Activated CD4-positive, alpha-beta memory T cell treated with anti-CD3 and anti-CD28 coated beads for 36 hours (primary cell): ENCODE measurements around the gene ZNRF3. TPM values are rescaled to one million over a fixed set of nuclear protein-coding genes. Genes with fewer than 3 reads are reported as not detected.

Experiments
- CTCF ChIA-PET: fragments of 350-600 bp; sonication (Branson Sonifier 250); formaldehyde crosslinking; loops from one replicate; lab custom pipeline; 2021; ENCODE audit warnings: antibody characterized with exemption, inconsistent platforms; lab: Charles Lee
- POLR2A ChIA-PET: fragments of 350-600 bp; sonication (Branson Sonifier 250); formaldehyde crosslinking; loops from one replicate; lab custom pipeline; 2021; ENCODE audit warnings: antibody characterized with exemption; lab: Charles Lee
- DNase-seq: peaks from one replicate; pipeline ENCODE4 v3.0.0-alpha.2; 2020
- H3K27ac Mint-ChIP-seq: one replicate; pipeline ENCODE4 v1.8.0; 2021; ENCODE audit warnings: mixed read lengths
- H3K27me3 Mint-ChIP-seq: one replicate; pipeline ENCODE4 v1.8.0; 2021; ENCODE audit warnings: mixed read lengths
- H3K36me3 Mint-ChIP-seq: one replicate; pipeline ENCODE4 v1.8.0; 2021; ENCODE audit warnings: mixed read lengths
- H3K4me1 Mint-ChIP-seq: one replicate; pipeline ENCODE4 v1.8.0; 2021; ENCODE audit warnings: low read depth, mixed read lengths
- H3K4me3 Mint-ChIP-seq: one replicate; pipeline ENCODE4 v1.8.0; 2021; ENCODE audit warnings: mild to moderate bottlenecking, mixed read lengths
- H3K9me3 Mint-ChIP-seq: one replicate; pipeline ENCODE4 v1.8.0; 2021; ENCODE audit warnings: mixed read lengths
- intact Hi-C: fragments of 100-400 bp; cut with micrococcal nuclease; formaldehyde crosslinking; loops from one replicate; pipeline ENCODE4 v1.15.1; 2023
- total RNA-seq, 2 experiments: library from RNA; stranded (reverse); gene quantifications; one replicate each; pipeline ENCODE4 v1.2.3, GENCODE V29; 2021

The ZNRF3 gene
- total RNA-seq, 2 experiments from 2014 or later: 1.3 to 1.5 TPM

DNA sequence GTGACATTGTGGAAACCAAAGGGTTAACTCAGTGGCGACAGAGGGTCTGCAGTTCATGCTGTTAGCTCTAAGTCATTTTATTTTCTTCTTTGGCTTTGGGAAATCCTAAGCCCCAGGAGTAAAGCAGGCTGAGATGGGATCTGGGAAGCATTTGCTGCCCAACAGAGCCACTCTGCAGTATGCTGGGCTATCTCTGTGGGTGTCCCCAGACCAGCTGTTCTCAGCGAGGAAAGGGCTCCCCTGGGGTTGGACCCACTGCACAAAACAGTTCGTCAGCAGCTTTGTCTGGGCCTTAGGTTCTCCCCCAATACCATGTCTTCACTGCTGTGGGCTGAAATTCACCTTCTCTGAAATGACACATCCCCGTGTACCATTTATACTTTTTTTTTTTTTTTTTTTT, 223.5 kb downstream of the ZNRF3 start:
- H3K27ac Mint-ChIP-seq: no peak overlapping the region
- H3K36me3 Mint-ChIP-seq: no peaks in the 10 kb centered on the region
- H3K4me1 Mint-ChIP-seq: no peaks in the 10 kb centered on the region
- DNase-seq: no peak
- ChIA-PET POLR2A (no interaction called here), CTCF (no interaction called here)
- intact Hi-C loops: no loop called here
- no peaks in the 10 kb centered on the region for H3K9me3 Mint-ChIP-seq
- H3K27me3 Mint-ChIP-seq: peaks cover 10% of the 10 kb centered on the region
- H3K4me3 Mint-ChIP-seq: no peak overlapping the region

Other genes with a start within 250 kb of the ZNRF3 start
- under 1 TPM; 0.59 to 0.80 TPM for gene TTC28, start 203.7 kb upstream of the ZNRF3 start, total RNA-seq
- 10 to 100 TPM; 30.0 to 36.0 TPM for gene CHEK2, start 141.8 kb upstream of the ZNRF3 start, total RNA-seq
- gene HSCB, start 141.5 kb upstream of the ZNRF3 start, total RNA-seq: 10 to 100 TPM; 16.5 to 18.1 TPM
- 10 to 100 TPM; 27.7 to 31.6 TPM for gene CCDC117, start 110.9 kb upstream of the ZNRF3 start, total RNA-seq
- 100 to 1,000 TPM; 128 to 132 TPM for gene XBP1, start 83.0 kb upstream of the ZNRF3 start, total RNA-seq
- not detected for gene C22orf31, start 178.3 kb downstream of the ZNRF3 start, total RNA-seq
- under 1 TPM; 0.17 to 0.31 TPM for gene KREMEN1, start 189.5 kb downstream of the ZNRF3 start, total RNA-seq